Stimulated activated CD4-positive, alpha-beta T cell treated with anti-CD3 and anti-CD28 coated beads, Interleukin-1b, Interleukin-23, amount 100 ng/mL, for 4 hours (primary cell): ENCODE measurements around the gene NPY4R2.
"Not testable (repeated sequence)": the region's sequence is repeated elsewhere in the genome, so short reads cannot be mapped to it uniquely, and the experiment has no call there.

ENCODE experiments used
- DNase-seq, 2 donors: peaks; one replicate each; pipeline ENCODE4 v3.0.0-alpha.2; 2020; ENCODE audit warnings: low read depth in 2 of 2

NPY4R2 gene

GRCh38 chr10:47918475-47918874 lies at the start of gene NPY4R2:
Gene NPY4R2 (plus strand): TSS chr10:47918662. CDS start chr10:47921988, 3,326 bp downstream.
- DNase-seq: not testable (repeated sequence)

- not testable (repeated sequence) for DNase-seq
Measured at GRCh38 chr10:47870887-47871286, 47.6 kb upstream of the NPY4R2 start.

- DNase-seq: not testable (repeated sequence)
Measured at GRCh38 chr10:47871485-47872180, 46.8 kb upstream of the NPY4R2 start.

DNA sequence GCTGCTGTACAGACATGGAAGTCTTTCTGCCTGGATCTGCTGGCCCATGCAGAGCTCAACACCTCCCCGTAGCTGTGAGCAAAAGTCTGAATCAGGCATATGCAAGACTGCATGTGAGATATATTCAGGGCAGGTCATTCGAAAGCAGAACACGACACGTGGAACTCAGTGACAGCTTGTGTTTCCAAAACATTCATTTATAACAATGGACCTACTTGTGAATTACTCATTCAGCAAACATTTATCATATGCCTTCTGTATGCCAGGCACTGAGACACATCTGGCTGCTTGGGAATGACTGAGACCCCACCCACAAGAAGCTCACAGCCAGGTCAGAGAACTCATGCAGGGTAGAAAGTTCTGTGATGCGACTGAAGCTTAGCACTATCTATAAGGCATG lies 46.2 kb upstream of the NPY4R2 start:
- DNase-seq: not testable (repeated sequence)

DNA sequence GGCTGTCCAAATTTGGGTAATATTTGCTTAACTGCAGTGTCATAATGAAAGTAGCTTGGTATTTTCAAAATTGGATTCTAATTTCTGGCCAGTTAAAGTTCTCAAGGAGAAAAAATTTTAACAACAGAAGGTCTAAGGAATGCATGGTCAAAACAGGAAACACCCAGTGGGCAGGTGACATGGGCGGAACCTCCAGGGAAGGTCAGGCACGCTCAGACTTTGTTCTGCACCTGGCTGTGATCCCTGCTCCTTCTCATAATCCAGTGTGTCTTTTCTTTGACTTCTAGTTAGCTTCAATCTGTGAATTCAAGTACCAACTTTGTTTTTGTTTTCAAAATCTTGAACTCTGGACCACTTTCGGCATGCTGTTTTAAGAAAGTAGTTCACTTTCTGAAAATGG lies 34.2 kb upstream of the NPY4R2 start:
- not testable (repeated sequence) for DNase-seq

DNA sequence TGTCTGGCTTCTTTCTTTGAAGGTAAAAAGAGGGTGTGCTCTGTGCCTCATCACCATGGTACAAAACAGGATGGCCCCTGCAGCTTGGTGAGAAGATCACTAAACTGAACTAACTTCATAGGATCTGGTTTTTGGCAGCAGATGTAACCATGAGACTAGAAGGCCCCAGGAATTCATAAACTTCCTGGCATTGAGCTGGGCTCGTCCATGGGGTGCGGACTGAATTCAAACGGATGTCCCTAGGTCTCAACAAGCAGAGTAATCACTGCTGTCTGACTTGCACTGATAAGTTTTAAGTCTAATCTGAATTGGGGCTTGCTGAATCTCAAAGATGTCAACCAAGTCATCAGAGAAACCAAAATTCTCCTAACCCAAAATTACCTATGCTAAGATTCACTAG lies 33.5 kb upstream of the NPY4R2 start:
- not testable (repeated sequence) for DNase-seq

- DNase-seq: not testable (repeated sequence)
Measured at GRCh38 chr10:47886356-47886755, 32.1 kb upstream of the NPY4R2 start.

DNA sequence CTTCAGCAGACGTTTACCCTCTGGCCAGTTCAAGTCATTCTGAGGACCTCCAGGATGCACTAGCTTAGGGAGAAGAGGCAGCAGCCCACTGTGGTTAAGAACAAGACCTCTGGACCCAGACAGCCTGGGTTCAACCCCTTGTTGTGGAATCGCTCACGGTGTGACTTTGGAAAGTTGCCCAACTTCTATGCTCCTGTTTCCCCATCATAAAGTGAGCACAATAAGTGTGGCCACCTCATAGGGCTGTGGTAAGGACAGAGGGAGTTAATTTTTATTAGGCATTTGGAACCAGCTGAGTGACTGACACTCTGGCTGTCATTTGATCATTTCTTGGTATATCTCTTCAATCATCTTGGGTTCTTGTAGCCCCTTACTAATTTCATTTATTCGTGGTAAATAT lies 31.6 kb upstream of the NPY4R2 start:
- DNase-seq: not testable (repeated sequence)

DNA sequence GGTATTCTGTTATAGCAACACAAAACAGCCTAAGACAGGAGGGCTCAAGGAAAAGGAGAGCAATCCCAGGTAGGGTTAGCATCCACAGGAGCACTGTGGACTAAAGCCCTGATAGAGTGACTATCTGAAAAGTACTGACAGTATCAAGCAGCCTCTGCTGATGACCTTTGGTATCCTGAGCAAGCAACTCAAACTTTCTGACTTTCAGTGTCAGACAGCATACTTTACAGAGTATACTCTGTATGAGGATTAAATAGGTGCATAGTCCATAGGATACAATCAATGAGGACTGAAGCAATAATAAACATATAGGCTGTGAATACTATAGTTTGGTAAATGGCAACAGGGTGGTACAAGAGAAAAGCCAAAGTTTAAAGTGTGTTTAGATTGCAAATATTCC lies 27.7 kb upstream of the NPY4R2 start:
- DNase-seq: not testable (repeated sequence)

DNA sequence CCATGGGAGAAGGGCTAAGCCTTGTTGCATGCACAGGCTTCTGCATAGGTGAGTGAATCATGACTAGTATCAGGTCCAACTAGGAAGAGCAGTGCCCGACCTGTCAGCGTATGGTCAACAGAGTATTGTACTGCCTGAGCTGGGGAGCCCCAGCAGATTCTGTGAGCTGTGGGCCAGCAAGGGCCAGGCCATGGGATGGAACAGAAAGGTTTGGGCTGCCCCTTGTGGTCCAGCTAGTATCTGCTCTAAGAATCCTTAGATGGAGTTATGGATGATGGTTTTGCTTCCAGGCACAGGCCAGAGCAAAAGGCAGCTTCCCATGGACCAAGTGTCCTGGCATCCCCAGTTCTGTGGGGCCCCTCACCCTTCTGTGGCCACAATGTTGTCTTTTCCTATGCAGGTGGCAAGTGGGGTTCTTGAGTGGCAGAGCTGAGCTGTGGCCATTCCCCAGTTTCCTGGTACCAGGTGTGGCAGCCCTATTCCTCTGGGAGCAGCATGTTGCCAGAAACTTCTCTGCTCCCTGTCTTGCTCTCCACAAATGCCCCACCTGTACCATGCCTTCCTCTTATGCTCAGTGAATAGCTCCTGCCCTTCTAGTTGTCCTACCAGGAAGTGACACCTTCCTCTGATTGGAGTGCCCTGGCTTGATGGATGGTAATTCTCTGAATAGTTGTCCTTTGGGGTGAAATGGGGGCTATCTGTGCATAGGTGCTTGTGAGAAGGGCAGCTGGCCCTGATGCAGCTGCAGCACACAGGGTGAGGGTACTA lies 25.8 kb upstream of the NPY4R2 start:
- not testable (repeated sequence) for DNase-seq

GRCh38 chr10:47894571-47894970 lies 23.9 kb upstream of the NPY4R2 start:
- DNase-seq: not testable (repeated sequence)

- DNase-seq: not testable (repeated sequence)
Measured at GRCh38 chr10:47897813-47898212, 20.6 kb upstream of the NPY4R2 start.

- DNase-seq: not testable (repeated sequence)
Measured at GRCh38 chr10:47909333-47909732, 9.1 kb upstream of the NPY4R2 start.

DNA sequence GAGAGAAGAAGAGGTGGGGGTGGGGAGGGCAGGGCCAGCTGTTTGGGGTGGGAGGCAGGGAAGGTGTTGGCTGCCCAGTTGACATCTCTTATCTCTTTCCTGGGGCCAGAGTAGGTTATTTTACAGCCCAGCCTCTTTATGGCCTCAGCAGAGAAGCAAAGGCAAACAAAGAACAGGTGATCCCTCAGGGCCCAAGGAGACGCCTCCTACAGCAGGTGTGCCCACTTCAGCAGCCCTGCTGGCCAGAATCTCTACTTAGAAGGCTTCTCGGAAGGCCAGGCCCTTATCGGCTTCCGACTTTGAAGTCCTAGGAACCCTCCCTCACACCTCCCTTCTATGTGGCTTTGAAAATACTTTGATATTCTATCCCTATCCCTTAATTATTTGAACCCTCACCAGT lies 8.0 kb upstream of the NPY4R2 start:
- not testable (repeated sequence) for DNase-seq

DNA sequence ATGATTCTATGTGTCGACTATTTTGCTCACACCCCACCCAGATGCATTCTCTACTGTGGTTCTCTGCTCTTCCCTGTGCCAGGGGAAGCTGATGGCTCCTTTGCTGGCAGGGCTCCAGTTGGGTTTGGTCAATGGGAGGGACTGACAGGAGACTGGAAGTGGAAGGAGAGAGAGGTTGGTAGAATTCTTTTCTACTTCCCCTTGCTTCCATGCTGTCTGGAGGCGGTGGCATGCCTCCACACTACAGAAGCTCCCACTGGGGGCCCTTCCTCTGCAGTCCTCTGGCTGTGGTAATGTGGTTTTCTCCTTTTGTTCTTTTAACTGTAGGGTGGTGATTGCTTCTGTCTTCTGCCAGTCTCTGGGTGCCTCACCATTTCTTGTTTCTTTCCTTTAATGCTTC lies 4.4 kb upstream of the NPY4R2 start:
- not testable (repeated sequence) for DNase-seq

DNA sequence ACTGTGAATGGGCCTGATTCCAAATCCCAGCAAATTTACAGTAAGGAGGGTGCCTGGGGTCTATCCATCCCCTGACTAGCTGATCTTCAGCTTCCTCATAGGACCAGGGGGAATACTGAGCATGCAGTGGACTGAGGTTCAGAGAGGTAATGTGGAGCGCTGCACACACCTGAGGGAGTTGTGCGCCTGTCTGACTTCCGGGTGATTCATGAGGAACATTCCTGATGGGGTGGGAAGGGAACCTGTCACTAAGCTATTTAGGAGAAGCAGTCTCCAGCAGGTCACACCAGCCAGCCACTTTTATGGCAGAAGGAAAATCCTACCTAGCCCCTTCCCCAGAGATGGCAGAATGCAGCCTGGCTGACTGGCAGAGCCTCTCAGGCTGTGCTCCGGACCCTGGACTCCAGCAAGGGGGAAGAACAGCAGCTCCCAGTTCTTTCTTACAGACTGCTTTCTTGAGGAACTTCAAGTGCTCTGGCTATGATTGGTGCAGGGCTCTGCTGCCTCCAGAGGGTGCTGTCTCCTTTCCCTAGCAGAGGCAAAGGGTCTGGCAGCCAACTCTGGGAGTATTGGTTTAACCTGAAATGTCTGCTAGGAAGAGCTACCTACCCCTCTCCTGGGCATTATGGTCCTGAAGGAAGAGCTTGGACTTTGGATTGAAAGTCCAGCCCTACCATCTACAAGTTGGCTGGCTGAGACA lies 2.5 kb upstream of the NPY4R2 start:
- not testable (repeated sequence) for DNase-seq

GRCh38 chr10:47920610-47921009 lies 2.1 kb downstream of the NPY4R2 start:
- not testable (repeated sequence) for DNase-seq

- not testable (repeated sequence) for DNase-seq
Measured at GRCh38 chr10:47922503-47922902, 4.0 kb downstream of the NPY4R2 start.

GRCh38 chr10:47924628-47925027 lies 6.2 kb downstream of the NPY4R2 start:
- DNase-seq: not testable (repeated sequence)

DNA sequence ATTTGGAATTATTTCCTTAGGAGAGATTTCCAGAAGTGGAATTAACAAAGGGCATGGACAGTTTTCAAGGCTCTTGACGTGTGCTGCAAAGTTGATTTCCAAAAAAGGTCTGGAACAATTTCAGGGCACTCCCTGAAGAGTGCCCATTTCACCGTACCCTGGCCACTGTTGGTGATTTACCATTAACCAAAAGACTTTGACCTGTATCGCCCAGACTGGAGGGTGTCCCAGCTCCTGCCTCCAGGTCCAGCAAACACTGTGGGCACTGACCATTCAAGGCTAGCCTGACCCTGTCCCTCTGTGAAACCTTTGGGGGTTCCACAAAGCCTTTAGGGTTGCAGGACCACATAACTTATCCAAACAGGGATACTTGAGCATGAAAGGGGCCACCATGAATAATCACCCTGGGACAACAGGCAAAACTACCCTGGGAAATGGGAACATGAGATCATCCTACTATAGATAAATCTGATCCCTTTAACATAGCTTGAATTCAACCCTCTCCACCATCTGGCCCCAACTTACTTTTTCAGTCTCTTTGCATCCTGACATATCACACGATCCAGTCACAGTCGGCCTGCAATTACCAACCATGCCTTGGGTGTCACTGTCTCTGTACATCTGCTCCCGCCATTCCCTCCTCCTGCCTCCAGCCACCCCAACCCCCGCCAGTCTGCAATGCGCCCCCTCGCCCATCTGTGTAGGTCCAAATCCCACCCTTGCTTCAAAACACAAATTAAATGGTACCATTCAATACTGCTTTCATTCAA lies 8.9 kb downstream of the NPY4R2 start:
- DNase-seq: not testable (repeated sequence)

DNA sequence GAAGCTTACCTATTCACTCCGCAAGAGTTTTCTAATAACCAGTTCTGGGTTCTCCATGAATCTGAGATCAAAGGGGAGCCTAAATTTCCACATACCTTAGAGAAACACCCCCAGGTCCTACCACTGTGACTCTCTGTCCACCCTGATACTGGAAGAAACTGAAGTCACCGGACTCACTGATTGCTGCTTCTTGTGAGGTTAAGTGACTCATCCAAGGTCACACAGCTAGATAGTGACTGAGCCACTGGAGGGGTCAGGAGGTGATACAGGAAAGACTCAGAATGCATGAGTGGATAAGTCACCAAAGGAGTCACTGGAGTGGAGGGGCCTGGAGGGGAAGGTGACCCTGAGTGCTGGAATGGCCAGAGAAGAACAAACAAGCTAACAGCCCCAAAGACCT lies 9.8 kb downstream of the NPY4R2 start:
- not testable (repeated sequence) for DNase-seq

GRCh38 chr10:47932824-47933223 lies 14.4 kb downstream of the NPY4R2 start:
- DNase-seq: not testable (repeated sequence)
